ENCODE results near the gene FAM199X. TPM values are rescaled to one million over a fixed set of nuclear protein-coding genes. Genes with fewer than 3 reads are reported as not detected.
A peak's percentile ranks its signal among the peaks of the same experiment; 100 is the strongest.

FAM199X gene
- total RNA-seq (9.7 TPM), polyA plus RNA-seq (14.4 TPM)
- long read RNA-seq, donor 1, result 0 reads
- long read RNA-seq, donor 2, full-length matches to known transcripts, result 5 of 5 reads
- long read RNA-seq, donor 2, partial matches to known transcripts, result 0 of 5 reads
- long read RNA-seq, donor 2, other reads (novel, unspliced or antisense), result 0 of 5 reads
- long read RNA-seq, donor 3, full-length matches to known transcripts, result 1 of 1 reads
- long read RNA-seq, donor 3, partial matches to known transcripts, result 0 of 1 reads
- long read RNA-seq, donor 3, other reads (novel, unspliced or antisense), result 0 of 1 reads
- long read RNA-seq, donor 4, partial matches to known transcripts, result 6 of 6 reads
- long read RNA-seq, donor 4, other reads (novel, unspliced or antisense), result 0 of 6 reads
- long read RNA-seq, donor 5, full-length matches to known transcripts, result 8 of 19 reads
- long read RNA-seq, donor 5, partial matches to known transcripts, result 11 of 19 reads
- long read RNA-seq, donor 5, other reads (novel, unspliced or antisense), result 0 of 19 reads
- long read RNA-seq, donor 6, full-length matches to known transcripts, result 2 of 2 reads
- long read RNA-seq, donor 6, partial matches to known transcripts, result 0 of 2 reads
- long read RNA-seq, donor 6, other reads (novel, unspliced or antisense), result 0 of 2 reads
- long read RNA-seq, donor 7, full-length matches to known transcripts, result 6 of 6 reads
- long read RNA-seq, donor 7, partial matches to known transcripts, result 0 of 6 reads
- long read RNA-seq, donor 7, other reads (novel, unspliced or antisense), result 0 of 6 reads
- long read RNA-seq, donor 8, full-length matches to known transcripts, result 1 of 1 reads
- long read RNA-seq, donor 8, partial matches to known transcripts, result 0 of 1 reads
- long read RNA-seq, donor 8, other reads (novel, unspliced or antisense), result 0 of 1 reads
- long read RNA-seq, donor 9, full-length matches to known transcripts, result 3 of 3 reads
- long read RNA-seq, donor 9, partial matches to known transcripts, result 0 of 3 reads
- long read RNA-seq, donor 9, other reads (novel, unspliced or antisense), result 0 of 3 reads
- long read RNA-seq, donor 10, full-length matches to known transcripts, result 5 of 5 reads
- long read RNA-seq, donor 10, partial matches to known transcripts, result 0 of 5 reads
- long read RNA-seq, donor 10, other reads (novel, unspliced or antisense), result 0 of 5 reads

DNA sequence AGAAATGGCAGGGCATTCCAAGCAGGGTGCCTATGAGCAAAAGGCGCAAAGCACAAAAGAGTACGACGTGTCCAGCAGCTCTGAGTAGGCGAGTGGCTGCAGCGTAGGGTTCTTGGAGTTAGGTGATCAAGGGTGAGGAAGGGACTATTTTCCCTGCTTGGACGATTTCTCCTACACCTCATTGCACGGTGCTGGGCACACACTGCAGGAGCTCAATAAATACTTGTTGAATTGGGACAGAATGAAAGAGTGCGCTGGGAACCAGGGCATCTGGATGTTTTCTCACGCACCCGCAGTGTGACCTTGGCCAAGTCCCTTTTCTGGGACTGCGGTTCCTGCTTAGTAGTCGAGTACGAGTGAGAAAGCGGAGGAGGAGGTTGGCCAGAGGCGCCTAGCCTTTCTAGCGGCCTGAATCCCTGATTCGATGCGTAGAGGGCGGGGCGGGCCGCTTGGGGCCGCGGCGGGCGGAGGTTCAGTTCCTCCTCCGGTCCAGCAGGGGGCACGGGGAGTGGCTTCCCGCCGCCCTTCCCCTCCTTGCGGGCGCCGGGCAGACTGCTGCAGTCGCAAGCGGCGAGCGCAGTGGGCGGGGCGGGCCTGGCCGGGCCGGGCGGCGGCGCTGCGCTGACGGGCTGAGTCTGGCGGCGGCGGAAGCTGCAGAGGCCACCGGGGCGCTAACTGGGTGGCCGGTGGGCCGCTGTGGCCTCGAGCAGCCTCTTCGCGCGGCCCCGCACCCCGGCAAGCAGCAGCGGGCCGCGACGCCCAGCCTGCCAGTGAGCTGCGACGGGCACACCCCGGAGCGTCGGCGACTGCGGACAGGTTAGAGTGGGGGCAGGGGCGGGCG is at the start of gene FAM199X:
Gene FAM199X (plus strand): TSS at position 560 of the 841 bp plus-strand sequence. CDS start 333 bp downstream, outside the sequence.
- Histone ChIP-seq H3K4me3 (ENCODE audit: low read length in 2 of 2) (peak within 1 kb of the TSS; percentile 68 to 76), H3K4me1 (ENCODE audit: control insufficient read depth in 2 of 2, insufficient read depth in 2 of 2, low read length in 2 of 2) (peaks cover 2 to 4% of the 10 kb centered on the region in 2 donors), H3K27ac (ENCODE audit: low read depth in 1 of 2, low read length in 1 of 2) (peak within 1 kb of the TSS in 1 of 2 donors; percentile 65), H3K36me3 (ENCODE audit: control insufficient read depth in 2 of 2, insufficient read depth in 2 of 2, low read length in 1 of 2) (no peaks in the 10 kb centered on the region), H3K27me3 (ENCODE audit: control insufficient read depth in 2 of 2, insufficient read depth in 1 of 2, low read length in 1 of 2) (no peaks in the 10 kb centered on the region), H3K9me3 (ENCODE audit: control insufficient read depth in 2 of 2, insufficient read depth in 1 of 2, low read length in 1 of 2) (no peaks in the 10 kb centered on the region)
- WGBS, result 3% methylated on average over 67 of the region's 71 CpGs
- DNase-seq (ENCODE audit: low read depth in 6 of 9, low spot score in 9 of 9), result peak; percentile 21 to 83 (median 57)

DNA sequence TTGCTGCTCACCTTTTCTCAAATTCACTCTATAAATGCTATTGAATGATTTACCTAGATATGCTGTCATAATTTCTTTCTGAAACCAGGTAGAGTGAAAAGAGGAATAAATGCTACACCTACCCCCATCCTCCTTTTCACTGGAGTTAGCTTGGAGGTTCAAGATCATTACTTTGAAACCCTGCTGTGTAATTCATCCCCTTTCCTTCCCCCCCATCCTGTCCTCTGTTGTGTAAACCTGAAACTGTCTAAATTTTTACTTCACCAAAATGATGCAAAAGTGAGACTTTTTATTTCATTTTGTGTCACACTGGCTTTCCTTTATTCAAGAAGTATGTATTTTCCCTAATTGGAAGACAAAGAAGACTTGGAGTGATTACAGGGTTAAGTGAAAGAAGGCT is 48.5 kb upstream of the FAM199X start:
- DNase-seq (ENCODE audit: low read depth in 6 of 9, low spot score in 9 of 9), result no peak
- Histone ChIP-seq H3K9me3 (ENCODE audit: control insufficient read depth in 2 of 2, insufficient read depth in 1 of 2, low read length in 1 of 2) (no peaks in the 10 kb centered on the region), H3K36me3 (ENCODE audit: control insufficient read depth in 2 of 2, insufficient read depth in 2 of 2, low read length in 1 of 2) (no peaks in the 10 kb centered on the region), H3K27ac (ENCODE audit: low read depth in 1 of 2, low read length in 1 of 2) (no peak overlapping the region), H3K27me3 (ENCODE audit: control insufficient read depth in 2 of 2, insufficient read depth in 1 of 2, low read length in 1 of 2) (peaks cover 0 to 16% of the 10 kb centered on the region in 2 donors), H3K4me1 (ENCODE audit: control insufficient read depth in 2 of 2, insufficient read depth in 2 of 2, low read length in 2 of 2) (peaks cover 0 to 7% of the 10 kb centered on the region in 2 donors), H3K4me3 (ENCODE audit: low read length in 2 of 2) (no peak overlapping the region)

DNA sequence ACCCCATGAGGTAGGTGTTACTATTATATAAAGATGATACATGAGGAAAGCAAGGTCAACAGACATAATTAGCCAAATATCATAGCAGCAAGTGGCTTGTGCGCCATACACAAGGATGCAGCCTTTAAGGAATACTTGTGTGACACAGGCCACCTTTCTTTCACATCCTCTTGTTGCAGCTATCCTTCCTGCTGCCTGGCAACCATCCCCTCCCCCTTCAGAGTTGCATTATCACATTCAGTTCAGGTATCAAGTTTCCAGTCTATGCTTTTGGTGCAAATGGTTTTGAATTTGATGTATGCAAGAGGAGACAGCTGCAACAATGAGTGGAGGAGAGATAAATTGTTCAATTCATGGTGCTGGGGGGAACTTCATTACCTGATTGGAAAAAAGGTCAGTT is 47.5 kb upstream of the FAM199X start:
- 100% methylated on average over 1 of the region's 1 CpG for WGBS
- Histone ChIP-seq H3K27me3 (ENCODE audit: control insufficient read depth in 2 of 2, insufficient read depth in 1 of 2, low read length in 1 of 2) (peaks cover 0 to 7% of the 10 kb centered on the region in 2 donors), H3K4me1 (ENCODE audit: control insufficient read depth in 2 of 2, insufficient read depth in 2 of 2, low read length in 2 of 2) (peaks cover 0 to 2% of the 10 kb centered on the region in 2 donors), H3K4me3 (ENCODE audit: low read length in 2 of 2) (no peak overlapping the region), H3K9me3 (ENCODE audit: control insufficient read depth in 2 of 2, insufficient read depth in 1 of 2, low read length in 1 of 2) (no peaks in the 10 kb centered on the region), H3K27ac (ENCODE audit: low read depth in 1 of 2, low read length in 1 of 2) (no peak overlapping the region), H3K36me3 (ENCODE audit: control insufficient read depth in 2 of 2, insufficient read depth in 2 of 2, low read length in 1 of 2) (no peaks in the 10 kb centered on the region)
- no peak for DNase-seq (ENCODE audit: low read depth in 6 of 9, low spot score in 9 of 9)

DNA sequence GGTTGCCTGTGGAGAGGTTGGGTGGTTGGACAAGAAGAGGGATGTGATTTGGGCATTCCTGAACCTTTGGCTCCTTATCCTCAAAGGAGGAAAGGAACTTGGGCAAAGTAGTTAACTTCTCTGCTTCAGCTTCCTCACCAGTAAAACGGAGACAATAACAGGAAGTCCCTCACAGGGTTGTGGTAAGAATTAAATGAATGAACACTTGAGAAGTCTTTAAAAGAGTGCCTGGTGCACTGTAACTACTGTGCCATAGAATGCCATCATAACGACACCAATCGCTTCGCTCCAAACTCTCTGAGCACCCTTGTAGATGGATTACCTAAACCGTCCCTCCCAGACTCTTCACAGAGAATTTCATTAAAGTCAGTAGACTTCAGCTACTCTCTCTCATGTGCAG is 43.4 kb upstream of the FAM199X start:
- H3K4me3 ChIP-seq (ENCODE audit: low read length in 2 of 2), result no peak overlapping the region
- no peak overlapping the region for H3K27ac ChIP-seq (ENCODE audit: low read depth in 1 of 2, low read length in 1 of 2)
- peaks cover 0 to 2% of the 10 kb centered on the region in 2 donors for H3K4me1 ChIP-seq (ENCODE audit: control insufficient read depth in 2 of 2, insufficient read depth in 2 of 2, low read length in 2 of 2)
- H3K9me3 ChIP-seq (ENCODE audit: control insufficient read depth in 2 of 2, insufficient read depth in 1 of 2, low read length in 1 of 2), result no peaks in the 10 kb centered on the region
- H3K36me3 ChIP-seq (ENCODE audit: control insufficient read depth in 2 of 2, insufficient read depth in 2 of 2, low read length in 1 of 2), result no peaks in the 10 kb centered on the region
- peak in 2 of 9 donors; percentile 11 to 37 for DNase-seq (ENCODE audit: low read depth in 6 of 9, low spot score in 9 of 9)
- 16% methylated on average over 5 of the region's 5 CpGs for WGBS
- H3K27me3 ChIP-seq (ENCODE audit: control insufficient read depth in 2 of 2, insufficient read depth in 1 of 2, low read length in 1 of 2), result no peaks in the 10 kb centered on the region

DNA sequence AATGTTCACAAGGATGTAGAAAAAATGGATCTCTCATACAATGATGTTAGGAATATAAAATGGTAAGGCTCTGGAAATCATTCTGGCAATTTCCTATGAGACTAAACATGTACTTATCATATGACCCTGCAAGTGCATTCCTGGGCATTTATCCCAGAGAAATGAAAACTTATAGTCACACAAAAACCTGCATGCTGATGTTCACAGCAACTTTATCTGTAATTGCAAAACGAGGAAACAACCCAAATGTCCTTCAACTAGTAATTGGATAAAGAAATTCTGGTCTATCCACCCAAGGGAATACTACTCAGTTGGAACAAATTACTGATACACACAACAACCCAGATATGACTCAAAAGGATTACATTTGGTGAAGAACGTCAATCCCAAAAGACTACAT is 39.4 kb upstream of the FAM199X start:
- Histone ChIP-seq H3K27me3 (ENCODE audit: control insufficient read depth in 2 of 2, insufficient read depth in 1 of 2, low read length in 1 of 2) (no peaks in the 10 kb centered on the region), H3K9me3 (ENCODE audit: control insufficient read depth in 2 of 2, insufficient read depth in 1 of 2, low read length in 1 of 2) (no peaks in the 10 kb centered on the region), H3K4me3 (ENCODE audit: low read length in 2 of 2) (no peak overlapping the region), H3K4me1 (ENCODE audit: control insufficient read depth in 2 of 2, insufficient read depth in 2 of 2, low read length in 2 of 2) (peaks cover 0 to 2% of the 10 kb centered on the region in 2 donors), H3K27ac (ENCODE audit: low read depth in 1 of 2, low read length in 1 of 2) (no peak overlapping the region), H3K36me3 (ENCODE audit: control insufficient read depth in 2 of 2, insufficient read depth in 2 of 2, low read length in 1 of 2) (peaks cover 2 to 5% of the 10 kb centered on the region in 2 donors)
- no peak for DNase-seq (ENCODE audit: low read depth in 6 of 9, low spot score in 9 of 9)
- WGBS, result 96% methylated on average over 2 of the region's 2 CpGs

DNA sequence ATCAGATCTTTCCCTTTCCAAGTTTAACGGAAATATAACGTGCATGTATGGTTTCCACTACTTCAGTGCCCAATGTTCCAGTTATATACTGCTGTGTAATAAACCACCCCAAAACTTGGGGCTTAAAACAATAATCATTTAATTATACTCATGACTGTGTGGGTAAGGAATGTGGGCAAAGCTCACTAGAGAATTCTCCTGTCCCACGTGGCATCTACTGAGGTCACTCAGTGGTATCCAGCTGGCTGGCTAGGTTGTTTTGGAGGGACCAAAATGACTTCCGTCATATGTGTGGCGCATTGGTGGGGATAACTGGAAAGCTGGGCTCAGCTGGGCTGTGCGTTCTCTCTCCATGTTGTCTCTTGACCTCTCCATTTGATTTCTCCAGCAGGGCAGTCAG is 35.4 kb upstream of the FAM199X start:
- Histone ChIP-seq H3K4me1 (ENCODE audit: control insufficient read depth in 2 of 2, insufficient read depth in 2 of 2, low read length in 2 of 2) (no peaks in the 10 kb centered on the region), H3K36me3 (ENCODE audit: control insufficient read depth in 2 of 2, insufficient read depth in 2 of 2, low read length in 1 of 2) (peaks cover 2 to 5% of the 10 kb centered on the region in 2 donors), H3K27me3 (ENCODE audit: control insufficient read depth in 2 of 2, insufficient read depth in 1 of 2, low read length in 1 of 2) (no peaks in the 10 kb centered on the region), H3K27ac (ENCODE audit: low read depth in 1 of 2, low read length in 1 of 2) (no peak overlapping the region), H3K9me3 (ENCODE audit: control insufficient read depth in 2 of 2, insufficient read depth in 1 of 2, low read length in 1 of 2) (no peaks in the 10 kb centered on the region), H3K4me3 (ENCODE audit: low read length in 2 of 2) (no peak overlapping the region)
- DNase-seq (ENCODE audit: low read depth in 6 of 9, low spot score in 9 of 9), result no peak
- 97% methylated on average over 6 of the region's 6 CpGs for WGBS

DNA sequence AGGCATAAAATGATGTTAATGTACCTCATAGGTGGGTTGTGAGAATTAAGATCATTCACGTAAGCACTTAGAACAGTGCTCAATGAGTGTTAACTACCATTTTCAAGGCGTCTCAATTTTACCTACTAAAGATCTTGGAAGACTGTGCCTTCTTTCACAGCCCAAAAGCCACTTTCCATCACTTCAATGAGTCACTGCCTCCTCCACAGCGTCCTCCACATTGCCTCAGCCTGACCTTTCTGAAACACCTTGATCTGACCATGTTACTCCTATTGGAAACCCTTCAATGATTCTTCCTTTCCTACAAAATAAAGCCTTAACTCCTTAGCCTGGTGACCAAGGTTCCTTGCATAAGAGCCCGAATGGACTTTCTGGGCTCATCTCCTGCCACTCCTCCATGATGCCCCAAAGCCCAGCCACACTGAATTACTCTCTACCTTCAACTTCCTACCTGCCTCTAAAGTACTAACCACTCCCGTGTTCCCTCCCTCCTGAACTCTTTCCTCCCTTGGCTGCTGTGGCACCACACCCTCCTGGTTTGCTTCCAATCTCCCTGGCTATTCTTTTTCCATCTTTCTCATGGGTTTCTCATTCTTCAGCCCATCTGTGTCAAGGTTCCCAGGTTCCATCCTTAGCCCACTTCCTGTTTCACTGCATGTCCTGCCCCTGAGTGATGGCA is 31.5 kb upstream of the FAM199X start:
- no peak for DNase-seq (ENCODE audit: low read depth in 6 of 9, low spot score in 9 of 9)
- no peaks in the 10 kb centered on the region for H3K27me3 ChIP-seq (ENCODE audit: control insufficient read depth in 2 of 2, insufficient read depth in 1 of 2, low read length in 1 of 2)
- H3K9me3 ChIP-seq (ENCODE audit: control insufficient read depth in 2 of 2, insufficient read depth in 1 of 2, low read length in 1 of 2), result no peaks in the 10 kb centered on the region
- H3K4me1 ChIP-seq (ENCODE audit: control insufficient read depth in 2 of 2, insufficient read depth in 2 of 2, low read length in 2 of 2), result peaks cover 0 to 2% of the 10 kb centered on the region in 2 donors
- 96% methylated on average over 5 of the region's 5 CpGs for WGBS
- H3K27ac ChIP-seq (ENCODE audit: low read depth in 1 of 2, low read length in 1 of 2), result no peak overlapping the region
- H3K36me3 ChIP-seq (ENCODE audit: control insufficient read depth in 2 of 2, insufficient read depth in 2 of 2, low read length in 1 of 2), result peaks cover 2 to 5% of the 10 kb centered on the region in 2 donors
- H3K4me3 ChIP-seq (ENCODE audit: low read length in 2 of 2), result no peak overlapping the region

DNA sequence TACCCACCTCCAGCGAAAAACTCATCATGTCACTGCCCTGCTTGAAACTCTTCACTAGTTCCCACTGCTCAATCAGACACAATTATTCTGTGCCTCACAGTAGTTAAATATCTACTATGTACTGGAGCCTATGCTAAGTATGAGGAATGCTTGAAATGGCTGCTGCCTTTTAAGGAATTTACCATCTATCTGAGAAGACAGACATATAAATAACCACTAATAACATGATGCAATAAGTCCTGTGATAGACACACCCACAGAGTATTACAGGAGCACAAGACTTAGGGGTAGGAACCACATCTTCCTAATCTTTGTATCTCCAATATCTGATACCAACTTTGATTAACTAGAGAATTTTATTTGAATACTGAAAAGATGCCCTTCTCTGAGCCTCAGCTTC is 30.6 kb upstream of the FAM199X start:
- Histone ChIP-seq H3K27ac (ENCODE audit: low read depth in 1 of 2, low read length in 1 of 2) (no peak overlapping the region), H3K36me3 (ENCODE audit: control insufficient read depth in 2 of 2, insufficient read depth in 2 of 2, low read length in 1 of 2) (peaks cover 0 to 2% of the 10 kb centered on the region in 2 donors), H3K27me3 (ENCODE audit: control insufficient read depth in 2 of 2, insufficient read depth in 1 of 2, low read length in 1 of 2) (no peaks in the 10 kb centered on the region), H3K4me1 (ENCODE audit: control insufficient read depth in 2 of 2, insufficient read depth in 2 of 2, low read length in 2 of 2) (peaks cover 0 to 2% of the 10 kb centered on the region in 2 donors), H3K4me3 (ENCODE audit: low read length in 2 of 2) (no peak overlapping the region), H3K9me3 (ENCODE audit: control insufficient read depth in 2 of 2, insufficient read depth in 1 of 2, low read length in 1 of 2) (no peaks in the 10 kb centered on the region)
- DNase-seq (ENCODE audit: low read depth in 6 of 9, low spot score in 9 of 9), result no peak
- 100% methylated on average over 1 of the region's 1 CpG for WGBS
